K562 (cell line): ENCODE data around the gene CRYBA1. TPM values are rescaled to one million over a fixed set of nuclear protein-coding genes. Genes with fewer than 3 reads are reported as not detected.

Source experiments
- BMI1 ChIP-seq: fragments of 150-350 bp; IDR thresholded peaks from 2 replicates; pipeline ENCODE4 v1.6.1; 2014; ENCODE audit warnings: low read length
- CREB3L1 ChIP-seq: fragments of 450-650 bp; IDR thresholded peaks from 2 replicates; pipeline ENCODE4 v1.6.1; 2014; ENCODE audit warnings: low read depth, mild to moderate bottlenecking, moderate library complexity, borderline replicate concordance
- ELK1 ChIP-seq: sonication (generic); formaldehyde crosslinking; IDR thresholded peaks from 2 replicates; pipeline ENCODE4 v1.8.1; 2022; ENCODE audit warnings: missing genetic modification reagents
- EP300 ChIP-seq: IDR thresholded peaks from 2 replicates; pipeline ENCODE4 v1.6.1; 2012; ENCODE audit warnings: low read length, improper control_type of control experiment
- FOSL1 ChIP-seq: fragments of 200-800 bp; sonication (Bioruptor generic); conservative IDR thresholded peaks from 2 replicates; pipeline ENCODE4 v1.6.1; 2016; ENCODE audit warnings: missing genetic modification characterization, missing compliant biosample characterization
- GTF2F1 ChIP-seq: IDR thresholded peaks from 2 replicates; pipeline ENCODE4 v1.6.1; 2011; ENCODE audit warnings: low read depth, low read length, improper control_type of control experiment
- HNRNPUL1 ChIP-seq: fragments of 200-400 bp; formaldehyde crosslinking; IDR thresholded peaks from 2 replicates; pipeline ENCODE4 v1.6.1; 2017; ENCODE audit warnings: low read length
- JUND ChIP-seq, 2 experiments: IDR thresholded peaks; 2 replicates in 1 of 2; 3 replicates in 1 of 2; pipeline ENCODE4 v1.6.1; 2011; ENCODE audit warnings: borderline replicate concordance in 2 of 2, low read depth in 2 of 2, low read length in 2 of 2, improper control_type of control experiment in 1 of 2, missing biosample characterization in 1 of 2, missing genetic modification characterization in 1 of 2, missing genetic modification reagents in 1 of 2
- KDM5B ChIP-seq: fragments of 200-600 bp; sonication (generic); IDR thresholded peaks from 2 replicates; pipeline ENCODE4 v1.6.1; 2012; ENCODE audit warnings: low read depth, mild to moderate bottlenecking, moderate library complexity, low read length, control low read depth, inconsistent platforms; ENCODE audit not compliant: insufficient replicate concordance
- L3MBTL2 ChIP-seq: fragments of 450-650 bp; IDR thresholded peaks from 2 replicates; pipeline ENCODE4 v1.6.1; 2016; ENCODE audit warnings: mild to moderate bottlenecking, moderate library complexity
- MXI1 ChIP-seq: IDR thresholded peaks from 2 replicates; pipeline ENCODE4 v1.6.1; 2011; ENCODE audit warnings: low read depth, mild to moderate bottlenecking, improper control_type of control experiment, low read length
- NCOA4 ChIP-seq: fragments of 450-650 bp; IDR thresholded peaks from 2 replicates; pipeline ENCODE4 v1.6.1; 2018; ENCODE audit warnings: mild to moderate bottlenecking; ENCODE audit not compliant: partially characterized antibody
- NR2C2 ChIP-seq, 2 experiments: fragments of 200-800 bp in 1 of 2; sonication (Bioruptor generic) in 1 of 2; sonication (generic) in 1 of 2; formaldehyde crosslinking in 1 of 2; IDR thresholded peaks; 2 replicates each; pipeline versions ENCODE4 v1.6.1 to v1.8.0; 2016 to 2022; ENCODE audit warnings: mild to moderate bottlenecking in 1 of 2, missing compliant biosample characterization in 1 of 2, missing genetic modification characterization in 1 of 2, missing genetic modification reagents in 1 of 2
- PRDM10 ChIP-seq: fragments of 450-650 bp; IDR thresholded peaks from 2 replicates; pipeline ENCODE4 v1.6.1; 2018; ENCODE audit not compliant: partially characterized antibody
- TAL1 ChIP-seq: fragments of 450-650 bp; IDR thresholded peaks from 2 replicates; pipeline ENCODE4 v1.6.1; 2016; ENCODE audit warnings: mild to moderate bottlenecking
- TEAD2 ChIP-seq: fragments of 450-650 bp; IDR thresholded peaks from 2 replicates; pipeline ENCODE4 v1.6.1; 2016; ENCODE audit warnings: missing genetic modification characterization, control low read depth, missing compliant biosample characterization
- ZNF263 ChIP-seq: sonication (generic); formaldehyde crosslinking; IDR thresholded peaks from 2 replicates; pipeline ENCODE4 v1.8.0; 2022; ENCODE audit warnings: mild to moderate bottlenecking, missing genetic modification reagents, borderline replicate concordance
- ZNF589 ChIP-seq: fragments of 200-800 bp; sonication (Bioruptor generic); IDR thresholded peaks from 2 replicates; pipeline ENCODE4 v1.6.1; 2016; ENCODE audit warnings: low read depth, missing genetic modification characterization, missing compliant biosample characterization
- ZNF695 ChIP-seq: fragments of 450-650 bp; formaldehyde crosslinking; IDR thresholded peaks from 2 replicates; pipeline ENCODE4 v1.4.0; 2020; ENCODE audit warnings: mild to moderate bottlenecking, moderate library complexity
- ZNF699 ChIP-seq: fragments of 250-450 bp; sonication (Bioruptor Pico); IDR thresholded peaks from 2 replicates; pipeline ENCODE4 v1.8.0; 2021; ENCODE audit warnings: mild to moderate bottlenecking, moderate library complexity; ENCODE audit not compliant: insufficient replicate concordance
- polyA plus RNA-seq, 8 experiments: library from polyadenylated mRNA; depleted of rRNA in 4 of 8; stranded (reverse) in 5 of 8; unstranded in 3 of 8; fragments of >200 nt; fragmentation: Nextera tagmentation in 2 of 8; fragmentation: Illumina TruSeq in 1 of 8; extraction: Ambion mirVana in 2 of 8; extraction: Trizol in 1 of 8; gene quantifications; 2 replicates each; pipeline versions ENCODE4 v1.2.1 to v1.2.3, GENCODE V29; 2011 to 2014; ENCODE audit warnings: inconsistent platforms in 1 of 8, missing spikeins in 1 of 8
- total RNA-seq, 7 experiments: library from RNA; depleted of rRNA in 6 of 7; stranded (reverse); fragments of >200 nt in 6 of 7; fragmentation: Illumina TruSeq in 2 of 7; extraction: Trizol in 2 of 7; gene quantifications; 2 replicates each; pipeline versions ENCODE4 v1.2.1 to v1.2.3, GENCODE V29; 2011 to 2021; ENCODE audit warnings: low replicate concordance in 1 of 7

CRYBA1 gene
- total and polyA plus RNA-seq, 9 of the 15 experiments (the other 6 are each of a cell fraction or from before 2014, with no cell fraction given), result not detected

- peak; percentile 32; the same call in 1 of the 2 replicates for TF ChIP-seq JUND (IDR thresholded peaks at IDR 0.05; ENCODE audit: borderline replicate concordance, low read depth, low read length)
- TF ChIP-seq JUND (tag; IDR thresholded peaks at IDR 0.05; ENCODE audit: borderline replicate concordance, low read depth, low read length), result no peak; the same call in 2 of the 3 replicates
- peak; percentile 72 for TF ChIP-seq PRDM10
- no peak for TF ChIP-seq ZNF263 (CRISPR knock-in tag)
- TF ChIP-seq ZNF695, result no peak
- no peak for TF ChIP-seq NR2C2 (CRISPR knock-in tag; IDR thresholded peaks at IDR 0.05)
- TF ChIP-seq NR2C2 (tag; IDR thresholded peaks at IDR 0.05), result no peak
- TF ChIP-seq CREB3L1, result 0 out of 2 replicates have a peak, but pooled peaks have one; percentile 18
- no peak for TF ChIP-seq GTF2F1
- TF ChIP-seq MXI1, result no peak
- TF ChIP-seq KDM5B, result no peak
- TF ChIP-seq EP300, result peak; percentile 84
- no peak for TF ChIP-seq ELK1
- TF ChIP-seq HNRNPUL1, result no peak
- TF ChIP-seq BMI1, result no peak
- peak; percentile 93 for TF ChIP-seq L3MBTL2
- TF ChIP-seq FOSL1, result peak; percentile 66
- peak; percentile 80 for TF ChIP-seq ZNF589 (CRISPR knock-in tag)
- TF ChIP-seq TAL1, result peak; percentile 69
- no peak for TF ChIP-seq TEAD2 (tag)
- no peak for TF ChIP-seq NCOA4
- no peak for TF ChIP-seq ZNF699
Measured at GRCh38 chr17:29237476-29238132, 9.1 kb upstream of the CRYBA1 start (continued).
